ENCODE data around the gene DPYD.

Gene DPYD

DNA sequence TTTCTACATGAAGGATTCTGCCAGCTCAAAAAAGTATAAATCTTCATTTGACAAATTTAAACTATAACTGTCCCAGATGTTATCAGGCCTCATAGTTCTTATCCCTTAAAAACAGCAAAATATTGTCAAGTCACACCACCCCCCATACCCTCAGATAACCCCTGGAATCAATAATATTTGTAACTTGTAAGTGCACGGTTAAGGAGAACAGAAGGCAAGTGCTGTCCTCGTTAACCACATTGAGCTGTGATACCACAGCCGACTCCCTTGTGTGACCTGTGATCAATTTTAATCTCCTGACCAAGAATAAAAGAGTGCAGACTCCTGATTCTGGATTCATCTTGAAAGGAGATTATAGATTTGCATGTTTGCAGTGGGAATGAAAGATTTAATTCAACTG lies 310.7 kb downstream of the DPYD start:
- DNase-seq (ENCODE audit: low read depth), result no peak

DNA sequence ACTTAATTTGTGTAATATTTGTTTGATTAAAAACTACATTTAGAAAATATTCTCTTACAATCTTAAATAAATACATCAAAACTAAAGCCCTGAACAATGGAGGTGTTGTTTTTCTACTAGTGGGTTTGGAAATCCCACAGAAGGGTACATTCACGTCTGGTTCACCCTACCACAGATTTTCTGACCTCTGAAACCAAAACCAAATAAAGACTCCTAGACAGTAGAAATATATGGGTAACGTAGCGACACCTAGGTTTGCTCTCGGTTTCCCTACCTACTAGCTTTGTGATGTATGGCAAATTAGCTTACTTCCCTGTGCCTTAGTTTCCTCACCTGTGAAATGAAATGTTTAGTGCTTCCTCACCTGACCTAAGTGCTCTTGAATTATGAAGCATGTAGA lies 312.6 kb downstream of the DPYD start:
- DNase-seq (ENCODE audit: low read depth), result no peak

DNA sequence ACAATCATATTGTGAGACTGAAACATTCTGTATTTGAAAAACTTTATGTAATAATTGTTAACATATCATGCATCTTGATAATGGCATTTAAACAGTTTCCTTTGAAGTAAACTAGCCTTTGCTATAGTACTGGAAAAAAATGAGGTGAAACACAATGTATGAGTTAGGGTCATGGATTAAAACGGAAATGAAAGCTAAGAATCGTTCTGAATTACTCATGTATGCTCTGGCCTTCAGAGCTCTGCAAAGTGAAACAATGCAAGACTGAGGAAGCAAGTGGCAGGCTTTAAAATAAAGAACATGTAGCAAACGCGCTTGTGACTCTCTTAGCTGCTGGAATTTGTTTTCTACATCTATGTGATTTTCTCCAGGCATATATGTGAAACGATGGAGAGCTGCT lies 317.1 kb downstream of the DPYD start:
- no peak for DNase-seq (ENCODE audit: low read depth)

DNA sequence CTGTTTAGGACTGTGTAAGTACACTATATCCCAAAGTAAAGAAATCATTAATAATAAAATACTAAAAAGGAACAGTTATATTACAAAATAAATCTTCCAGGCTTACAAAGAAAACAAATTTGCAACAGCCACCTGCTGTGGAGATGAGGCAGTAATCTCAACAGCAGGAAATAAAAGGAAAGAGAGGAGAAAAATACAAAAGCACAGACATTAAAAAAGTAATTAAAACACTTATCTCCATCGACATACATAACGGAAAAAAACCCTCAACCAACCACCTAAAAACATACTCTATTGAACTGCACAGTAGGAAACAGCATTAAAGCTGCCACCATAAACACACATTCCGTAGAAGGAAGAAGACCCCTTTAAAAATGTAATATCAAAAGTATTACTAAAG lies 317.6 kb downstream of the DPYD start:
- no peak for DNase-seq (ENCODE audit: low read depth)

DNA sequence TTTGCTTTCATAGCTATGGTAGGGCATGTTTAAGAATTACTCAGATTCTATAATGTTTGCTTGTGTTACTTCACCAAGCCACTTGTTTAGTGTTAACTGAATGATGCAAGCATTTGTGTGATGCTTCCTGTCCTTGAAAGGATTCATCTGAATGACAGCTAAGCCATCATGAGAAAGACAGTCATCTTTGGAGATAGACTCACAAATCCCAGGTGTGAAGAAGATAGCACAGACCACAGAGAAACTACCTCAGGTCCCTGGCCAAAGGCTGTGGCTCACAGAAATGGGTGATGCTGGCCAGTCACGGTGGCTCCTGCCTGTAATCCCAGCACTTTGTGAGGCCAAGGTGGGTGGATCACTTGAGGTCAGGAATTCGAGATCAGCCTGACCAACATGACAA lies 321.4 kb downstream of the DPYD start:
- DNase-seq (ENCODE audit: low read depth), result no peak

DNA sequence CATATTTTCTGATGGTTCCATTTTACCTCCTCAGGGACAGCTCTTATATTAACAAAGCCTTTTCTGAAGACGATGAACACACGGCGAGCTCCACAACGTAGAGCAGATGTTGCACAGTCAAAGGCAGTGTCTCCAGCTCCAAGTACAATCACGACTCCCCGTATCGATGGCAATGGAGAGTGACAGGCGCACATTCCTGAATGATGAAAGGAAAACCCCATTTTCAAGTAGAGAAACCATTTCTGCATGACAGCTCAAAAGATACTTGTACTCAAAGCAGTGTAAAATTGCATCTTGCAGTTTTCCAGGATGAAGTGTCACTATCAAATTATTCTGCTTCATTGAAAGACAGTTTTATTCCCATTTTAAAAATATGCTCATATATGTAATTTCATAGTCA lies 327.6 kb downstream of the DPYD start:
- no peak for DNase-seq (ENCODE audit: low read depth)

DNA sequence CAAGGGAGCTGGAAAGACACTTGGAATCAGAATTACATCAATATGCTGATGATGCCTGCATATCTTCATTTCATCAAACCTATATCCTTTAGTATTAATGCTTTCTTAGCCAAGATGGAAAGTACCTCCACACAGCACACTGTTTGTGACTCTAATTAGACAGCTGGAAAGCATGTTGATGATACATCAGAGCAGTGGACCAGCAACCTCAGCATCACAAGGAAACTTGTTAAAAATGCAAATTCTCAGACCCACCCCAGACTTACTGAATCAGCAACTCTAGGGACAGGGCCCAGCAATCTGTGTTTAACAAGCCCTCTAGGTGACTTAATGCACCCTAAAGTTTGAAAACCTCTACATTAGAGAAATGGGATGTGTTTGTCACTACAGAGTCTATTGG lies 332.1 kb downstream of the DPYD start:
- DNase-seq (ENCODE audit: low read depth), result no peak

DNA sequence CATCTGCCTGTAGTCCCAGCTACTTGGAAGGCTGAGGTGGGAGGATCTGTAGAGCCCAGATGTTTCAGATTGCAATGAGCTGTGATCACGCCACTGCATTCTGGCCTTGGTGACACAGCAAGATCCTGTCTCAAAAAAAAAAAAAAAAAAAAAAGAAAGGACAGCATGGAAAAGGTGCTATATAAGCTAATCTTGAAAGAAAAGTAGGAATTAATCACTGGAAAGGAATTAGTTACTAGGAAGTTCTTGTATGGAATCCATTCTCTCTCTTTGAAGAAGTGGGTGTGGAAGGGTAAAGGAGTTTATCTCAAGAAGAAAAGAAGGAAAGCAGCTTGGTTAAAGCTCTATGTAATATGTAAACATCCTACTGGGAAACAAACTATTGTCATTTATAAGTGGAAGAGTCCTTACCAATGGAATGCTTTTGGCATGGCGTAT lies 339.2 kb downstream of the DPYD start:
- DNase-seq (ENCODE audit: low read depth), result no peak

DNA sequence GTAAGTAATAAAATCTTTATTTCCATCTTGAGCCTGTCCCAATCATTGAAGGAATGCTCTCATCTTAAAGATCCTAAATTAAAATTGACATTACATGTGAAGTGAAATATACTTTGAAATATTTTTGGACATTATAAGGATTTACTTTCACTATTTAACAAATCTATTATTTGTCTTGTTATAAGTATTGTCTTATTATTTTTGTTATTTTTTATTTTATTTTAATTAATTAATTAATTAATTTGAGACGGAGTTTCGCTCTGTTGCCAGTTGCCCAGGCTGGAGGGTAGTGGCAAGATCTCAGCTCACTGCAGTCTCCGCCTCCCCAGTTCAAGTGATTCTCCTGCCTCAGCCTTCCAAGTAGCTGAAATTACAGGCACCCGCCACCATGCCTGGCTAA lies 343.2 kb downstream of the DPYD start:
- DNase-seq (ENCODE audit: low read depth), result no peak

DNA sequence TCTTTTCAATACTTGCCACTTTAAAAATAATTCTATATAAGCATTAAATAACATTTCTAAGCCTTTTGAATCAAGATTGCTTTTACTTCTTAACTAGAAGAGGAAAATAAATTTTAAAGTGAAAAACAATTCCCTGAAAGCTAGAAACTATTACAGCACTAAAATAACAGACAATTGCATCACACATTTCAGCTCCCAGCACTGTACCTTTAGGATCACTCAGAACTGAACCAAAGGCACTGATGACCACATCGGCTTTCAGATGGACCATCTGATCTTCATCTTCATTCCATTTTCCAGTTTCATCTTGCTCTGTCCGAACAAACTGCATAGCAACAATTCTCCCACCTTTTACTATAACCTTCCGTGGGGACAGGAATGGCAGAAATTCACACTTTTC lies 347.3 kb downstream of the DPYD start:
- DNase-seq (ENCODE audit: low read depth), result no peak

DNA sequence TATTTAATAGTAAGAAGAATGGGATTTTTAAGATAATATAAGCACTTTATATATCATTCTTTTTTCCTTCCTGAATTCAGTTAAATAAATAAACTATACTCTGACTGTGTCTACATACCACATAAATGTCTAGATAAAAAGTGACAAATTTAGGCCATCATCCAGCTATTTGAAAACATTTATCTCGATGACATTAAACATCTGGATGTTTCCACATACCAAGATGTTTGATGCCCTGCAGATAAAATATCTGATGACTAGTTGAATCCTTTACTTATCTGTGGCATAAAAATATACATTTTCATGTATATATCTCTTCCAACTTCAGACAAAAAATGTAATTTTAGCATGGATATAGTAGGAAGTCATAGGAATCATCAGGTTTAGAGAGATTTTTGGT lies 348.3 kb downstream of the DPYD start:
- DNase-seq (ENCODE audit: low read depth), result no peak

DNA sequence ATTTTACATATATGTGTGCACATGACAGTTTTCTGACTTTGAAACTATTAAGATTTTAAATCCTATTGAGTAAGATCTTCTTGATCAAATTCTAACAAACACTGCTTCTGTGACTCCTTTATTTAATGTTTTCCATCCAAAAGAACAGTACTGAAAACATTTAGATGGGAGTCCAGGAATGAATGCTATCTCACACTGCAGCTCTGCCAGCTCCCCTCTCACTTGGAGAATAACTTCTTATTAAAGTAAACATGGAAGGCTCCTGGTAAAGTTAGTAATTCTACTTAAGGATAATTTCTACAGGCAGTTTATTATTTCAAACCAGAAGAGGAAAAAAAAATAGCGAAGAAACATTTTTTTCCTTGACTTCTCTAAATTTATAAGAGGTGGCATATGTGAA lies 349.1 kb downstream of the DPYD start:
- DNase-seq (ENCODE audit: low read depth), result no peak

DNA sequence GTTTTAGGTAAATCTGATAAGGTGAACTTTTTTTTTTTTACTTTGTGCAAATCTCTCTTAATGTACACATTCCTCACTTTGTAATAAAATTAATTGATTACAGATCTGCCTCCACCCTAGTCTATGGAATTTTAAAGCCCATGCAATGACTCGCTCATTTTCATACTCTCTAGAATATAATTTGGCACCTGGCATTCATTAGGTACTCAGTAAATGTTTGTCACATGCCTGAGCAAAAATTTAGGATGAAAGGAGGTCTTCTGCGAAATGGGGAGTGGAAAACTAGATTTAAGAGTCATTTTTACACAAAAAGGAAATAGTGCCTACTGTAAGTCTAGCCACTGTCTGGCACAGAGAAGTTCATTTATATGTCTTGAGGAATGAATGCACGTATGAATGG lies 350.1 kb downstream of the DPYD start:
- no peak for DNase-seq (ENCODE audit: low read depth)

DNA sequence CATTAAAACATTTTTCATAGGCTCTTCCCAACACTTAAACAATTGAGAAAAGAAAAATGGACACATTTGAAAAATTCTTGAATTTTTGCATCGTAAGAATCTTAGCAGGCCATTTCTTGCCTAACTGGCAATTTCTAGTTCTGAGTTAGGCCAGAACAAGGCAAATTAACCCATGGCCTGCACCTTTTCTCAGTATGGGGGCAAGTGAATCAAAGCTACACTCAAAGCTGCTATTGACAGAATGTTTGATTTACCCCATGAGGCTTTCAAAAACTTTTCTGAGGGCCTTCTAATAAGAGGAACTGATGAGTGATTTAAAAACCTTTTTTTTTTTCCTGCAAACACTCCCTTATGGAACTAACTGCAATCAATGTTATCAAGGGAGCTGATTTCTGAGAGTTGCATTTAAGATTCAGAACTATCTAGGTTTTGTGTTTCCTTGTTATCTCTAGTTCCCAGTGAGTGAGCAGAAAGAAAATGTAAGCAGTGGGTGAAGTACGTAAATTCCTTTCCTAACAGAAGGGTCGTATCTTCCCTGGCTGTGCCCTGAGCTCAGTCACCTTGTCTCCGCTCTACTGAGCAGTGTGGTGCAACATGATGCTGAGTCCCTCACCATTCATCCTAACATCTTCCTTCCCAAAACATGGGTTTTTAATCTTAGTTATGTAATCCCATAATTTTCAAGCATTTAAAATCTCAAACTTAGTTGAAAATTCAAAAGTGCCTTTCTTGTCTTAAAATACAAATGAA lies 353.7 kb downstream of the DPYD start:
- no peak for DNase-seq (ENCODE audit: low read depth)

DNA sequence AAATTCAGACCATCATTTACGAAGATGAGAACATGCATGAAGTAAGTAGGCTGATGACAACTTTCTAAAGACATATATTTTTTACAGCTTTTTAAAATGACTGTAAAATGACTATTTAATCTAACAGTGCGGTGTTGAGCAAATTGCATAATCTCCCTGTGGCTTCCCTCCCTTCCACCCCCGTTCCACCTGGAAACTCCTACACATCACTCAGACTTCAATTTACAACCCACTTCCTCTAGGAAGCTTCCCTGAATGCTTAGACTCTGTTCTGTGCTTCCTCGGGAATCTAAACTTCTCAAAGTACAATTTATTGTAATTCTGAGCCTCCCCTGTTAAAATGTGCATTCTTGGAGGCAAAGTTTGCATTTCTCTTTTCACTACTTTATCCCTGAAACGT lies 354.9 kb downstream of the DPYD start:
- no peak for DNase-seq (ENCODE audit: low read depth)

DNA sequence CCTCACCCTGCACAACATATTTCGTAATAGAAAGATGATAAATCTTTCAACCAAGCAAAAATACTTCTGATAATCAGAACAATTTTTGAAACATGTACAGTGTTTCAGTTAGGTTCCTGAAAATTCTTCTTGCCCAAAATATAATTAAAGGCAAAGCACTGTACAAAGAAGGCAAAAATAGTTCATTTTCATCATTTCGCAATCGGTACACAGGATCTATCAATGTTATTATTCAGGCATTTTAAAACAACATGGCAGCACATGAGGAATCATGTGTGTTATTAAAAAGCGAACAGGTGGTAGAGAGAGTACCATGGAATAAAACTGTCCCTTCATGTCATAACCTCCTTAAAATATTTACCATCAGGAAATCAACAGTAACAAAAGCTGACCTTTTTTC lies 356.9 kb downstream of the DPYD start:
- DNase-seq (ENCODE audit: low read depth), result no peak

DNA sequence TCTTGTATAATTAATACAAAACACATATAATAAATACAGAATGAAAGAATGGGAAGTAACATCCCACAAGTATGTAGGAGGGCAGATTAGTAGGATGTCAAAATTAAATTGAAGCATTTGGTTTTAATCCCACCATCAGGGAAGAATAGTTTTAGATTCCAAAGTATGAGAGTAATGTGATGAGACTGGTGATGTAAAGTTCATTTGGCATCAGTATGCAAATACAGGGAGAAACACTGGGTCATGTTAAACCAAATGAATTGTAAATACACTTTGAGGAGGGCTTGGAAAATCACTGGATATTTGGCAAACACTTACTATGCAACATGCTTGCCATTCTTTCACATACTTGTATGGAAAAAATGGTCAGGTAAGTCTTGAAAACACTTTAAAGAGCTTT lies 358.8 kb downstream of the DPYD start:
- DNase-seq (ENCODE audit: low read depth), result no peak

DNA sequence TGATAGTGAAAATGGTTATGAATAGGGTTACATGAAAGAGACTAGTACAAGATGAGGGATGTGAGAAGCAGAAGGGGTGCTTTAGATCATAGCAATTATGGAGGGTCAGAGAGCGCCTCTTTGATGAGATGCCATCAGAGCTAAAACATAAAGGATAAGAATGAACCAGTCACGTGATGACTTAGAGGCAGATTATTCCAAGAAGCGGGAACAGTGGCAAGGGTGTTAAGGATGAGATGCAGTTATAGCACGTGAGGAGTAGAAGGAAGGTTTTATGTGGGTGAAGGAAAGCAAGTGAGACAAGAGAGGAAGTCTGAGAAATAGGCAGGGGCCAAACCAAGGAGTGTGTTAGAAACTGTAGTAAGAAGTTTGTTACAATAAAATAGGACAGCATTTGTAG lies 360.1 kb downstream of the DPYD start:
- no peak for DNase-seq (ENCODE audit: low read depth)

DNA sequence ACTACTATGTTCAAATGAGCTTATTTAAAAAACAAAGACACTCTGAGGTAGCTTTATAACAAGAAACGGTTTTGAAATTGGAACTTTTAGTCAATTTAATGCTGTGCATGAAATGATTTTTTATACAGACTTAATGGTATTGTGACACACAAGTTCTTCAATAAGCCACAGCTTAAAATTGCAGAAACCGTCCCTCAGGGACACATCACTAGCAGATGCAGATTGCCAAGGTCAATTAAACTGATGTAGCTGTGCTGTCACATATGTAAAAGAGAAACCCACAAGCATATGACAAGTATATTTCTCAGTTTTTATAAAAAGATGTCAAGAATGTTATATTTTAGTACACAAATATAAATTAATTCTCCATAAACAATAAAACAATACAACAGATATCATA lies 366.9 kb downstream of the DPYD start:
- no peak for DNase-seq (ENCODE audit: low read depth)

DNA sequence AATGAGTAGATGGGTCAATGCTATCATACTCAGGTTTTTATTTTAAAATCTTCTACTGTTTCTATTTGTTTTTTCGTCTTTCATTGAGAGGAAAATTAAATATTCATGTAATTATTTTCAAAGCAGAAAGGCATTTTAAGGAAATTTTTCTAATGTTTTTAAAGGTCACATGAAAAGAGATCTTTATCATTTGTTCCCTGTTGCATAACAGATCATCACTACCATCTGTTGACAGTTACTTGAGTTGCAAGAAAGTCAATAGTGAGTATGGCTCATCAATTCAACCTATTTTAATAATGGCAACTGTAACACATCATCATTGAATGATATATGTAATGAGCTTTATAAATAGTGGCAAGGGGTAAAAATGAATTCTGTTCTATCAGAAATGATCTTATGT lies 369.7 kb downstream of the DPYD start:
- no peak for DNase-seq (ENCODE audit: low read depth)

DNA sequence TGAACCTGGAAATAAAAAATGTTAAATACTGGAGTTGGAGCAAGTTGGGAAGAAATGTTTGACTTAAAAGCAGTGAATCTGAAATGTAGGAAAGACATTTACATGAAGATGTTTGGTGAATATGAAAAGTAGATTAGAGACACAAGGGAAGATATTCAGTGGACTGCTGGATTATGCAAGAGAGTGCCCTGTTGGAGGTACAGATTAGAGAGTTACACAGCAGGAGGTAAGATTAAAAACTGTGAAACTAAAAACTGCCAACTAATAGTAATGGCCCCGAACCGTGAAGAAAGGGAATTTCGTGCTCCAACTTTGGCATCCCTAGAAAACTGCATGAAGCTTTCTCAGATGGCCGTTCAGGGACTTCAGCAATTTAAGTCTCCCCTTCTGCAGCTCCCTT lies 375.4 kb downstream of the DPYD start:
- DNase-seq (ENCODE audit: low read depth), result no peak

DNA sequence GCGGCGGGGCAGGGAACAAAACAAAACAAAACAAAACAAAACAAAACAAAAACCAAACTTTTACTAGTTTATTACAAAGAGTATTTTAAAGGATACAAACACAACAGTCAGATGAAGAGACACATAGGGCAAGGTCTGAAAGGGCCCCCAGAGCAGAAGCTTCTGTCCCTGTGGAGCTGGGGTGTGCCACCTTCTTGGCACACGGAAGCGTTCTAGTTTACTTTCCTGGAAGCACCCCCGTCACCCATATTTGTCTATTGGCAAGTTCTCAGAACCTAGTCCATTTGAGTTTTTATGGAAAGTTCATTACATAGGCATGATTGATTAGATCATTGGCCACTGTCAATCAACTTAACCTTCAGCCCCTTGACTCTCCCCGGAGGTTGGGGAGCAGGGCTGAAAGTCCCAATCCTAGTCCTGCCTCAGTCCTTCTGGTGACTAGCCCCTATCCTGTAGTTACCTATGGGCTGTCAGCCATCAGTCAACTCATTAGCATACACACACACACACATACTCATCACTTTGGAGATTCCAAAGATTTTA lies 380.4 kb downstream of the DPYD start:
- no peak for DNase-seq (ENCODE audit: low read depth)

DNA sequence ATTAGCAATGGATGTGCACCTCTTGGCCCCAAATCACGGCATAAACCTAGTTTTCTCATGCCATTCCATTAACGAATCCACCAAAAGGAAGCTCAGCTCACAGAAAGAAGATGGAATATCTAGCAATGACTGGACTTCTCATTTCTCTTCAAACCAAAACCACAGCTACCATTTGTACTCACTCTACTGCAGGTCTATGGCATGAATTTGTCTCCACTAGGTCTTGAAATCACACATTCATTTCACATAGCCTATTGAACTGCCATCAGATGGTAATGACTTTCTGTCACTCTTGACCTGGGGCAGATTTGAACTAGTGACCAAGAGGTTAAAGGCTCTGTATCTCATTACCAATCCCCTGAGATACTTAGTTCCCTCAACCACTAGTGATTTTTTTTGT lies 382.7 kb downstream of the DPYD start:
- DNase-seq (ENCODE audit: low read depth), result no peak

DNA sequence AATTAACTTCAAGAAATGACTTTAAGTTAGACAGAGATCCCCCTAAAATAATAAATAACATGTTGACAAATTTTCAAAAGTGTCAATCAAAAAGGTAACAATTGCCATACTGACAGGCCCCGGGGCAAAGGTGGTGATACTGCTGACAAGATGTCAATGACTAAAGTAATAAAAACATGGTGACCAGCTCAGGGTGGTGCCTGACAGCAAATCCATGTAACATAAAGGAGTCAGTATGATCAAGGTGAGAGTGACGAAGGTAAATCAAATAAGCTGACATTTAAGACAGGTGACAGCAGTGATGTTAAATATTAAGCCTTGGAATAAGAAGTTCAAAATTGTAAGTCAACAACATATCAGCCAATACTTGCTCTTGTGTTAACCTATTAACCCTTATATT lies 387.5 kb downstream of the DPYD start:
- no peak for DNase-seq (ENCODE audit: low read depth)
